HG03066 (cell line): ENCODE data around the gene MYO1B.

Source experiments
- ATAC-seq: cut with Tn5 transposase; IDR thresholded peaks from one replicate; pipeline ENCODE4 v1.9.1; 2021; ENCODE audit warnings: low read depth; ENCODE audit not compliant: unreplicated experiment

Gene MYO1B

DNA sequence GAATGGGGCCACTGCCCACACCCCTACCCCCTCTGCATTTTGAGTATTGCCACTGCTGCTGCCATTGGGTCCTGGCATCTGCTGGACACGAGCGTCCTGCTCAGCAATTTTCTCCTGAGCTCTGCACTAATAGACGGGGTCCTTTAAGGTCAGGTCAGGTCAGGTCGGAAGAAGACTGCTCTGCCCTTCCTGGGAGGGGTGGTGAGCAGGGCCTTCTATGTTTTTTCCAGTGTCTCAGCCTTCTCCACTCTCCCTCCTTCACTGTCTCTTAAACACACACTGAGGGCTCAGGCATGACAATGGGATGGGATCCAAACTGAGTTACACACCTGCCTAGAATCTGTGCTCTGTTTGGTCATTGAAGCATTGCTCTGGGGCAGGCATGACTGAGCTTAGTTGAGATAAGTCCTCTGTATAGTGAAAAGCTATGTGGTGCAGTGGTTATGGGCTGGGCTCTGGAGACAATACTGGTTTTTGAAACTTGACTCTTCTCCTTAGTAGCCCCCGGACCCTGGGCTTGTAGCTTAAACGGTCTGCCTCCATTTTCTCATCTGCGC lies 10.6 kb downstream of the MYO1B start:
- no peak for ATAC-seq

DNA sequence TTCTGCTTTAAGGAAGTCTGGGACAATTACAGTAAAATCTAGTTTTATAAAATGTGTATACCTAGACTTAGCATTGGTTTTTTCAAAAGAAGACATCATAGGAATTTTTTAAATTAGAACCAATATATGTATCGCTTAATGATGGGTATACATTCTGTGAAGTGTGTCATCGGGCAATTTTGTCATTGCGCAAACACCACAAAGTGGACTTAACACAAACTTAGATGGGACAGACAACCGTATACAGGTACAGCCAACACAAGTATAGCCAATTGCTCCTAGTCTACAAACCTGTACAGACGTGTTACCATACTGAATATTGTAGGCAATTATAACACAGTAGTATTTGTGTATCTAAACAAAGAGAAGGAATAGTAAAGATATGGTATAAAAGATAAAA lies 12.7 kb downstream of the MYO1B start:
- ATAC-seq, result no peak

DNA sequence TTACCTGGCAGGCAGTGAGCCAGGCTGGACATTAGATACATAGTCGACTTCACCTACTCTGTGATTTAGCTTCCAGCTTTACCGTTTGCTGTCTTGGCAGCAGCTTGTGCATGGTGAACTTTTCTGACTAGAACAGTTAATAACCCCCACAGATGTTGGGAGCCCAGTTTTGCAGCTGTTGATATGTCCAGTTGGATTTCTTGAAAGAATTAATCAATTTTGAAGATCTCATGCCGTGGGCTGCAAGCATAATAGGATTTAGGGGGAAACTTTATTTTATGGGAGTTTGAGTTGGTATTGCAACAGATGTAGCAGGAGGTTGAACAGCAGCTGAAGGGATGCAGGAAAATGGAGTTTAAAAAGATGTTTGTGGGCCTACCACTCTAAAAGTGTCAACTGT lies 13.8 kb downstream of the MYO1B start:
- ATAC-seq, result no peak

DNA sequence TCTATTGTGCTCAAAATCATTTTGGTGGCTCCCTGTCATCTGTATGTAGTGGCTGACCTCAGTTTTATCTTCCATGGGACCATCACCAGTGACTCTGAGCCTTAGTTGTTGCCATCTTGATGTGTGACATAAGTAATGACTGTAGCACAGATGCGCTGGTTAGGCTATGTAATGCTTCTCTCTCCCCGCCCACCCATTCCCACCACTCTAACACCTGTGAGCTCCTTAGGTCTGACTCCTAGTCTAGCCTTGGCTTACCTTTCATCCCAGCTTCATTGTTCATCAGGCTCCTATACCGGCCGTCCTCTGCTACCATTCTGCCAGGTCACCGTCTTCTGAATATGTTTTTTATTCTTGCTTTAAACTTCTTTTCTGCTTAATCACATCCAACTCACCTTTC lies 17.2 kb downstream of the MYO1B start:
- ATAC-seq, result no peak

DNA sequence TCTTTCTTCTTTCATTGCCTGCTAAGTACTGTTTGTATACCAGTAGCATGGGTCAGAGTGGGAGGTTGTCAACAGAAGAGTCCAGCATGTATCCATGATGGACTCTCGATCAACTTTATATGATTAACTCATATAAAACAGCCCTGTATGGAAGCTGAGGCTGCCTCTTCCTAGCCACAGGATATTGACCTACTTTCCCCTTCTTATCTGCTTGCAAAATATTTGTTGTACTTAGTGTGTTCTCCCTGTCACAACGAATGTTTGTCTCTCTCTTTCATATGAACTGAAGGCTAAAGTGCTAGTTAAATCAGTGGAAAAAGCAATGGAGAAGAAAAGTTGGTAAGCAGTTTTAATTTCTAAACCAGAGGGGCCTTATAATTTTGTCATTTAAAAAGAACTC lies 17.8 kb downstream of the MYO1B start:
- ATAC-seq, result no peak

DNA sequence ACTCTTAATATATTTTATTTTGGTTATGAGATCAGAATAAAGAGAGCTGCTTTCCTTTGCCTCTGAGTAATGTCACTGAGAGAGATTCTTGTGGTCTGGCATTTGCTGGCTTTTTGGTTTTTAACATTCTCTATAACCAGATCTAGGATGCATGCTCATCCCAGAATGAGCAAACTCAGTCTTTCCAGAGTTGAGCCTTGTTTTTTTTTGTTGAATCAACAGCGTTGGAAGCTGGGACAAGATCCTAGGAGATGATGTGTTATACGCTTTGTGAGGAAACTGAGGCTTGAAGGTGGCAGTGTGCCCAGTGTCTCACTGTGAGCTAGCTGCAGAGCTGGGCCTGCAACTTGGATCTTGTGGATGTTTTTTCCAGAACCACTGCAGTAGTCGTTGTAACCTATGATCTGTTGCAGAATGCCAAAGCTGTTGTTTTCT lies 19.5 kb downstream of the MYO1B start:
- ATAC-seq, result no peak

DNA sequence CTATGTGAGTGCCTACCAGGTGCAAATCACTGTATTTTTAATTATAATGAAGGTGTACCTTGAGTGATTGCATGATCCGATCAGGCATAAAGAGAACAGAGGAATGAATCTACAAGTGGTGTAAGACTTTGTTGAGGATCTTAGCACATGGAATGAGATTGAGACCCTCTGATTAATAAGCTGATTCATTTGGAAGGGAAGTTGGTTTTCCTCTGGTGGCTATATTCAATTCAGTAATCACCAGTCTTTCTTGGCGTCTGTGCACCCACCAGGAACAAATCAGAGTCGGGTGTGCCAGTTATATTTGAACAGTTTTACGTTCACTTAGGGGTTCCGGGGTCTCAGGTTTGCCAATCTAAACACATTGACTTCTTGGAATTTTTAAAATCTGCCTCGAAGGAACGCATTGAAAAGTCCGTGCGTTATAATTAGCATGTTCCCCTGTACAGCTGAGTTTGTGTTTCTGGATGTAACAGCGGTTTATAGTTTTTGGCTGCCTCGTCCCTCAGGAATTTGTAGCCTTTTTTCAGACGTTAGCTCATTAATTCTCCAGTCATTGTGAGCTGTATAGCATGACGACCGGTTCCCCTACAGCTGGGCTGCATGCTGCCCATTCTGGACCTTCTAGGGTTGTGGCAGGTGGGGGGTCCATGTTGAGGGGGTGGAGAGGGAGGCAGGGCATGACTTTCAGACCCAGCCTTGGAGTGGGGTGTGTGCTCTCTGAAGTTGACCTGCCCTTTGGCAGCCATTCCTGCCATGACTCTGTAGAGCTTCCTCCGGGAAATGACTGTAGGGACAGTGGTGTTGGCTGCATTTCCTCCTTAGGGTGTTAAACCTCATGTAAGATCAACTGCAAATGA lies 20.3 kb downstream of the MYO1B start:
- no peak for ATAC-seq

DNA sequence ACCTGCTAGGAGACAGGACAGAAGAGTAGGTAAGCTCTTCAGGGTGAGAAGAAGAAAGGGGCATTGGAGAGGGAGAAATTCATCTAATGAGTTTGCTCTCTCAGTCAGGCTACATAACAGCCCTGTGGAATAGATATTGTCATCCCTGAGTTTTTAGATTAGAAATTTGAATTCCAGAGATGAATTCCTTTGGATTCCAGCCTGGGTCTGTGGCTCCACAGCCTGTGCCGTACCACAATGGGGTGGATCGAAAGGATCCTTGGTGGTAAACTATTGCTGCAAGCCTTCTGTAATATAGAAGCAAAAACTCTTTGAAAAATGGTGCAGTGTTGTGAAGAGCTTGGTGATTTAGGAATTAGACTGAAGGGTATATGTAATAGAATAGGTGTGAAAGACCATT lies 21.0 kb downstream of the MYO1B start:
- no peak for ATAC-seq

DNA sequence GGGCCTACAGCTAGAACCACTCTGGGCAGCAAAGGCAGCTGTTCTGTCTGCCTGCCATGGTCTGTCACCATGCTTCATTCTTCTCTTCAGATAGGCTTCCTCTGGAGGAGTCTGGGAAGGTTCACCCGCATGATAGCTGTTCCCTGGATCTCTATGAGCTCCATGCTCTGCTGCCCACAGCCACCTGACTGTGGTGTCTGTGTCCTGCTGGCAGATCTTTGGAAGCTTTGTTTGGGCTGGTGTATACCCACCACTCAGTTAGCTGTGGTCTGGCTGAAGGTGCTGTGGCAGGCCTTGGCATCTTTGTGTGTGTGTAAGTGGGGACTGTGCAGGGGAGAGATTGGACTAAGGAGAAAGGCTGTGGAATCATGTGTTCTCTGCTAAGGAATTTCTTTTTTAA lies 23.4 kb downstream of the MYO1B start:
- ATAC-seq, result no peak

DNA sequence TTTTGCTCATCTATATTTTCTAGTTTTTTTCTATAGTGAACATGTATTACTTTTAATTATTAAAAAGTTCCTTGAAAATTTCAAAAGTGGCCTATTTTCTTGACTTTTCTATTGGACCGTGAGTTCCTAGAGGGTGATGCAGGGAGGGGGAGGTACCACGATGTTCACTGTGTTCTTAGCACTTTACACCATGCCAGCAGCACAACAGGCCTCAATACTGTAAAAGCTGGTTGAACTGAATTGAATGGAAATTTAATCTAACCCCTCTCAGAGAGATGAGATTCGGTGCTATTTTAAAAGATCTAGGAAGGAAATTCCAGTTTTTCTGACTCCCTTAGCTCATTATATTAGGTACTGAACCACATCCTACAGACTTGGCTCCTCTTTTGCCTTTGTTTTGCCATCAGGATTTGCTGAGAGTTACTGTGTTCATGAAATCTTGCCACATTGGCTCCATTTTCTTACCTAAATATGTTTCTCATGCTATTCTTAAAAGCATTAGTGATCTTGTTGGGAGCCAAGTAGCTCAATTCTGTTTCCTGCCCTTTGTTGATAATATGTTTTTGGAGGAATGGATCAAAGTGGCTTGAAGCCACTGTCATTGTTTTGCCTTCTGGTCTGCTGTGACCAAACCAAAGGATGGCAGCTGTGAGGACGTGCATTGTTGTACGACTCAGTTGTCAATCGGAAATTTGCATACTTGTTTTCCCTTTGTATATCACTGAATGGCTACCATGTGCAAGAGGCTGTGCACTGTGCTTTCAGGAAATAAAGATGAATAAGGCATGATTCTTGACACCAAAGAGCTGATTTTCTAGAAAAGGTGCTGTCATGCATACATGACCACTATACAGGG lies 25.3 kb downstream of the MYO1B start:
- no peak for ATAC-seq

DNA sequence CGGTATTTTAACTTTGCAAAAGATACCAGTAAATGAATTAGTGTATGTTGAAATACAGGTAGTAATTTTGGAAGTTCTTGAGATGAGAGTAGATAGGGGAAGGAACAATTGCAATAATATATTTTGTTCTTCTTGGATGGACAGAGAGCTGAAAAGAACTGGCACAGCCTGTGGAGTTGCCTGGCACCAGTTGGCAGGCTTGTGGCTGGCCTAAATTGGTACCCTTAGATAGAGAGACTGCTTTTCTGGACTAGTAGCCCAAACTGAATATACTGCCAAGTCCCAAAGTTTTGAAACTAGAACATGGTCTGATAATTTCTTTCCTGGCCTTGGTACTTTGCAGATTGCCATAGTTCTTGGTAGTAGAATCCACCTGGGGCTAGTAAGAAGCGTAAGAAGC lies 26.9 kb downstream of the MYO1B start:
- ATAC-seq, result no peak

DNA sequence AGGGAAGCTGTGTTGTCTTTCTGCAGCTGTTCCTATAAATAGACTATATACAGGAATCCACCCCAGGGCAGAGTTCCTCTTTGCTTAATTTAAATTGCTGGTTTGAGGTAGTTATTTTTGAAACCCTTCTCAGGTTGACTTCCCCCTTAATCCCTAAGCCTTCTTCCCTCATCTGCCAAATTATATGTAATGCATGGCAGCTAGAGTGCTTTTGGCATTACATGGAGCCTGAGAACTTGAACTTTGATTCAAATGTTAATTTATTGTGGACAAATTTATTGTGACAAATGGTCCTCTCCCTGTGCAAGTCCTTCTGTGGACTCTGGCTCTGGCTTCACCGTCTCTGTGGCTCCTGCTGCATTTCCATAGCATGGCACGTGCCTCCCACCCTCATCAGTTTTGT lies 29.2 kb downstream of the MYO1B start:
- ATAC-seq, result no peak

DNA sequence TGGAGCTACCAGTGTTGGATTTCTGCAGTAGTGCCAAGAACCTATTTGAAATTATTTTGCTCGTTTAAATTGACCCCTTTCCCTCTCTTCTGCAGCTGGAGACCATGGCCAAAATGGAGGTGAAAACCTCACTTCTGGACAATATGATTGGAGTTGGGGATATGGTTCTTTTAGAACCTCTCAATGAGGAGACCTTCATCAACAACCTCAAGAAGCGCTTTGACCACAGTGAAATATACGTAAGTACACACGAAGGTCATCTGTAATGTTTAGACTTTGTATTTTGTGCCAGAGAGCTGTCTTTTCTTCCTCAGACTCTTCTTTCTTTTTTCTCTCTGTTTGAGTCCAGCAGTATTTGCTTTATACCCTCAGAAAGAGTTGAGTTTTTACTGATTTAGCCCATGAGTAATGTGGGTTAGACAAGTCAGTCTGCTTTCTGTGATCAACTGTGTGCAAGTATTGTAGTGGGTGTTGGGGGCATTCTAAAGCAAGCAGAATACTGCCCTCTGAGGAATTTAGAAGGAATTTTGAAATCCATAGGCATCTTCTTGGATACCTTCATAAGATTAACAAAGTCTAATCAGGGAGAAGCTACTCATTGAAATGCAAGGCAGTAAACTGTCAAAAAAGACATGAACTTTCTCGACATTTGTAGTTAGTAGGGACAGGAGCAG lies 31.7 kb downstream of the MYO1B start:
- no peak for ATAC-seq

DNA sequence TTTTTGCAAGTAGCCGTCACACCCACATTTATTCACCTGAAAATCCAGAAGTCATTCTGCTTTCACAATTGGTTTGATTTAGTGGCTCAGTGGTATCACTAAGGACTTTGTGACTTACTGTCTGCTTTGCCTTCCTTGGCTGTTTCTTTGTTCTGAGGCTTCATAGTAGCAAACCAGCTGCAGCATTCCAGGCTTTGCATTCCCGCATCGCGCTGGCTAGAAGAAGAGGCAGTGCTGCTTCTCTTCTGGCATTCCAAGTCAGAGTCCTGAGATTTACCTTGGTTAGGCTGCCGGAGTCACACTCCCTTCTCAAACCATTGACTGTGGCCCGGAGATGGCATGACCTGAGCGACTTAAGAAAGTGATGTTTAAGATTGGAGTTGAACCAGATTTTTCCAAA lies 35.1 kb downstream of the MYO1B start:
- no peak for ATAC-seq

DNA sequence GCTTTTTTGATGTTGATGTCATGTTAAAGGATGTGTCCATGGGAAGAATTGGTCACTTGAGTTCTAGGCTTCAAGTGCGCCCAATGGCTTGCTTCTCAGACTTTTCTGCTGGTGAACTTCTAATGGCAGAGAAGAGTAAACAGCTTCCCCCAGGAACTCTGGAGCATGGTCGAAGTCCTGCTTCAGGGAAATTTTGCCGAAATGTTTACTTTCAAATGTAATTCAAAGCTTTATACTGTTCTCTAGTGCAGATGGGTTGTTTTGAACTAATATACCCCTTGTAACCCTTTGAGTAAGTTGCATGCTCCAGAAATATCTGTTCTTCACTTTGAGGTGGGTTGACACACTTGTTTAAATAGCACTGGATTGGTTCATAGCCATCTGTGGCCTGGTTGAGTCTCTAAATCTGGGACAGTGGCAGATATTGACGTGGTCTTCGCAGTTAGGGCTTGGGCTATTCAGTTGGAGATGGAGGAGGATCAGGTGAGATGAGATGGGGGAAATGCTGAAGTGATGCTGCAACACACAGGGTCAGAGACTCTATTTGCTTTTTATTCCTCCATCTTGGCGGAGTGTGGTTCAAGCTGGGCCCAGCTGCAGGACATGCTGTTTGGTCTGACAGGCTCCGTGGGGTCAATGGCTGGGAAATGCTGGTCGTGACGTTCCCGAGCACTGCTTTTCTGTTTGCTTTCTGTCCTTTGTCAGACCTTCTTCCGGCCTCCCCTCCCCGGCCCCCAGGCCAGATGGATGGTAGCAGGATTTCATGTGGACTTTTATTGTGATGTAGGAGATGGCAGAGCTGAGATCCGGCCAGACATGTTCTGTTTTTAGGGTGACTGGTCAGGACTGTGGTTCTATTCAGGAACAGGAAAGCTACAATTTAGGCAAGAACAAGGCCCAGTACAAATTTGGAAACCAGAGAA lies 35.9 kb downstream of the MYO1B start:
- no peak for ATAC-seq

DNA sequence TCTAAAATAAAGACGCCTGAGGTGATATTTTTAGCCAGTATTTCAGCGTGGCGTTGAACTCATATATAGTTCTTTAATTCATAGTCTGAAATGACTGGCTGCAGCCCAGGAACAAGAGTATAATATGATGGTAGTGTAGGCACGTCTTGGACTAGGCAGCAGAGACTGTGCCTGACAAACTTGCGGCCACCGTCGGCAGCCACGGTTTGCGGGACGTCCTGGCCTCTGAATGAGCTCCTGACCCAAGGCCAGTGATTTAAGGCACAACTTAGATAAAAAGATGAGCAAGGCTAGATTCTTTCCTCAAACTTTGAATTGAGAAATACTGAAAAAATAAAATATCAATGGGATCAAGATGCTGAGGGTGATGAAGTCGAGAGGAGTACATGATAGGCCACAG lies 40.0 kb downstream of the MYO1B start:
- ATAC-seq, result no peak

DNA sequence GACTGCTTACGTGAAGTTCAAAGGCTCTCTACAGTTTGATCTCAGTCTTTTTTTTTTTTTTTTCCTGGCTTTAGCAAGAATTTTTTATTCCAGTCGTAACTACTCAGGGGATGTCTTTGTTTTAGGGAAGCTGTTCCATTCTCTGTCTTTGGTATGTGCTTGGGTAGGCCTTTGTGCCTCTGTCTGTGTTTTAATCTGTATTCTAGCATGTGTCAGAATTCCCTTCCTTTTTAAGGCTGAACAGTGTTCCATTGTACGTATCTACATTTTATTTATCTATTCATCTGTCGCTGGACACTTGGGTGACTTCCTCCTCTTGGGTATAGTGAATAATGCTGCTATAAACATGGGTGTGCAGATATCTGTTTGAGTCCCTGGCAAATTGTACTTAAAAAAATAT lies 42.6 kb downstream of the MYO1B start:
- ATAC-seq, result no peak

DNA sequence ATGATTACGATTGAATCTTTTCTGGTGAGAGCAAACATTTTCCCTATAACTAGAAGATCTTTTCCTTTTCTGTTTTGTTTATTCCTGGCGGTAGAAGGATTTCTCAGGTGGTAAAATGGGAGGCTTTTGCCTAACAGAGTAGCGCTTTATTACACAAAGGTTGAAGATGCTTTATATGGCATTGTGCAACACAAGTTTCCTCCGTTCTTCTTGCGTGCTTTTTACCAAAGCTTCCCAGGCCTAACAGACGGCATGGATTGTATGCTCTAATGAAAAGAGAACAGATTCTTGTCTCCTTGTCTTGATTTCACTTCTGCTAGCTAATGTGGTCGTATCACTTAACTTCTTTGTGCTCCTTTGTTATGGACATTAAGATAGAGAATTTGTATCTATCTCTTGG lies 43.8 kb downstream of the MYO1B start:
- no peak for ATAC-seq

DNA sequence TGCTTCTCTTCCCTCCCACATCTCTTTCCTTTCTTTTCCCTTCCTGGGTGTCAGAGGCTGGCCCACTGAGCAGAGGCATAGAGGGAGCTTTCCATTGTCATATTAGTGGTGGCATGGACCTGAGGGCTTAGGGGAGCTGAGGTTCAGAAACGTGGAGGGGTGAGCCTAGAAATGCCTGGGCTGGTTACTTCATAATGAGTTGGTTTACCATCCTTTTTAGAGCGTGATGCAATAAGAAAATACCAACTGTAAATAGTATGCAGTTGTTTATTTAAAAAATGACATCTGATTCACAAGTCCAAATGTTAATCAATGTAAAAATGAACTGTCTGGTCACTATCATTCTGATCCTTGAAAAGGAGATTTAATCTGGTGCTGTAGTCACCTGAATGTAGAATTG lies 46.3 kb downstream of the MYO1B start:
- ATAC-seq, result no peak

DNA sequence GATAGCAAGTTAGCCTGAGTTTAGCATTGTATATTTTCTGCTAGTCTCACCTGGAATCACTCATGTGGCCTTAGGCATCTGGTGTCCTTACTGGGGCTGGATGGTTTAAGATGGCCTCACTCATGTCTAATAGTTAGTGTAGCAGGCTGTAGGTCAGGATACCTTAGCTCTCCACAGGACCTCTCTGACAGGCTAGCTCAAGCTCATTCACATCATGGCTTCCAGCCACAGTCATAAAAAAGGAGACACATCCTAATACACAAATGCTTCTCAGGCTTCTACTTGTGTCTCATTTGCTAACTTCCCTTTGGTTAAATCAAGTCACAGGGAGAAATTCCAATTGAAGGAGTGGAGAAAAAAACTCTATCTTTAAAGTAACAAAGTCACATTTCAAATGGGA lies 47.7 kb downstream of the MYO1B start:
- ATAC-seq, result no peak
